Adrenal gland (tissue), 12 donors: Measurements from ENCODE around the gene ALX4. TPM values are rescaled to one million over a fixed set of nuclear protein-coding genes. Genes with fewer than 3 reads are reported as not detected.

ENCODE experiments used
- DNase-seq, 7 donors: peaks; one replicate each; pipeline ENCODE4 v3.0.0-alpha.2; 2019 to 2020
- H3K27ac ChIP-seq, 5 donors: fragments of 200-600 bp; sonication (generic) in 4 of 5; 1 replicate in 3 of 5; 2 replicates in 2 of 5; pipeline versions ENCODE4 v1.5.1 to v1.8.0; 2016 to 2020; ENCODE audit warnings: mild to moderate bottlenecking in 1 of 5
- H3K27me3 ChIP-seq: fragments of 200-600 bp; 2 replicates; pipeline ENCODE4 v1.8.0; 2021
- H3K36me3 ChIP-seq, 2 donors: fragments of 200-600 bp; replicated peaks in 1 of 2; 1 replicate in 1 of 2; 2 replicates in 1 of 2; pipeline versions ENCODE4 v1.5.1 to v1.8.0; 2018 to 2022
- H3K4me1 ChIP-seq, 2 donors: fragments of 200-600 bp; replicated peaks in 1 of 2; 1 replicate in 1 of 2; 2 replicates in 1 of 2; pipeline versions ENCODE4 v1.5.1 to v1.8.0; 2018 to 2021
- H3K4me3 ChIP-seq, 4 donors: fragments of 200-600 bp; sonication (generic) in 3 of 4; one replicate each; pipeline ENCODE4 v1.5.1; 2016 to 2018
- H3K9me3 ChIP-seq, 3 donors: fragments of 200-600 bp; sonication (generic) in 1 of 3; replicated peaks in 1 of 3; 1 replicate in 2 of 3; 2 replicates in 1 of 3; pipeline versions ENCODE4 v1.5.1 to v1.8.0; 2016 to 2021
- CTCF ChIP-seq, 6 experiments: fragments of 450-650 bp in 4 of 6; fragments of 200-600 bp in 2 of 6; sonication (generic) in 1 of 6; IDR thresholded peaks; 1 replicate in 5 of 6; 2 replicates in 1 of 6; pipeline versions ENCODE4 v1.5.1 to v1.8.0; 2016 to 2021; ENCODE audit warnings: antibody characterized with exemption in 6 of 6, mild to moderate bottlenecking in 2 of 6, moderate library complexity in 1 of 6
- POLR2A ChIP-seq, 2 donors: fragments of 450-650 bp; IDR thresholded peaks; one replicate each; pipeline ENCODE4 v1.6.1; 2017; ENCODE audit warnings: antibody characterized with exemption in 2 of 2, mild to moderate bottlenecking in 2 of 2, moderate library complexity in 1 of 2
- WGBS, 4 donors: extraction: QIAGEN DNeasy Blood & Tissue Kit in 2 of 4; methylation state at CpG; one replicate each; pipeline versions ENCODE4 v1.1.5 to v1.1.7; 2013 to 2017; 5-methylcytosine and 5-hydroxymethylcytosine counted together
- intact Hi-C, 2 donors: fragments of 100-400 bp; cut with DNase I; formaldehyde crosslinking; loops; one replicate each; pipeline versions ENCODE4 v1.14.1 to v1.15.0; 2022 to 2023
- polyA plus RNA-seq, 3 donors: library from polyadenylated mRNA; stranded (reverse); fragments of 200-250 nt in 2 of 3; fragments of 350-450 nt in 1 of 3; fragmentation: Illumina TruSeq in 1 of 3; extraction: RNeasy Lipid Tissue Mini Kit (QIAGEN cat#74804) in 1 of 3; gene quantifications; one replicate each; pipeline ENCODE4 v1.2.3, GENCODE V29; 2013 to 2014
- total RNA-seq, 9 donors: library from RNA; depleted of rRNA in 4 of 9; stranded (reverse); fragments of >200 nt in 4 of 9; fragments of 120-200 nt in 1 of 9; fragmentation: NEBNext Ultra II Directional in 1 of 9; extraction: Animal tissue kit (Norgen Biotek cat#: 25700) in 1 of 9; gene quantifications; one replicate each; pipeline versions ENCODE4 v1.1.0 to v1.2.4, GENCODE V29; 2013 to 2023
- donor health status: healthy with polysubstance abuse.
- donor health status: Bipolar disorder and iron deficiency.
- donor health status: DM: yes; HTN: yes; CAD: no.
- donor health status: DM: no; HTN: no; CAD: no.
- donor health status: DM: no; HTN: no; CAD: no.
- donor health status: DM: yes; HTN: yes; CAD: no.

ALX4 gene
- total and polyA plus RNA-seq, 12 donors: 0.03 to 0.06 TPM; not detected in 10

GRCh38 chr11:44315947-44316658 is 6.2 kb upstream of the ALX4 start:
- Histone ChIP-seq H3K4me3 (peak overlapping the region in 1 of 4 donors; percentile 35), H3K27me3 (peaks cover 94% of the 10 kb centered on the region), H3K27ac (no peak overlapping the region), H3K36me3 (no peaks in the 10 kb centered on the region), H3K4me1 (peaks cover 8 to 16% of the 10 kb centered on the region in 2 donors), H3K9me3 (no peaks in the 10 kb centered on the region)
- peak in 2 of 7 donors; percentile 30 to 36 for DNase-seq
- intact Hi-C loops: no loop called here
- TF ChIP-seq CTCF (IDR thresholded peaks at IDR 0.05) (no peak), POLR2A (IDR thresholded peaks at IDR 0.05) (no peak)
- WGBS, 4 donors: 0 to 6% (median 3%) methylated on average over 9 to 63 of the region's 63 CpGs

- DNase-seq: no peak
- WGBS, 4 donors: 11 to 15% (median 14%) methylated on average over 2 of the region's 2 CpGs
- intact Hi-C loops: no loop called here
These were observed 4.8 kb upstream of the ALX4 start for GRCh38 chr11:44314733-44315132.

GRCh38 chr11:44313761-44314489 is 4.0 kb upstream of the ALX4 start:
- WGBS, 4 donors: 18 to 26% (median 20%) methylated on average over 5 to 9 of the region's 9 CpGs
- intact Hi-C loops: no loop called here
- Histone ChIP-seq H3K9me3 (no peaks in the 10 kb centered on the region), H3K27ac (no peak overlapping the region), H3K4me1 (peaks cover 16 to 25% of the 10 kb centered on the region in 2 donors), H3K27me3 (peaks cover 94% of the 10 kb centered on the region), H3K4me3 (no peak overlapping the region), H3K36me3 (no peaks in the 10 kb centered on the region)
- no peak for DNase-seq
- TF ChIP-seq CTCF (IDR thresholded peaks at IDR 0.05) (no peak), POLR2A (IDR thresholded peaks at IDR 0.05) (no peak)

More at GRCh38 chr11:44314733-44315132, 4.8 kb upstream of the ALX4 start:
- peaks cover 95% of the 10 kb centered on the region for H3K27me3 ChIP-seq
- no peak overlapping the region for H3K4me3 ChIP-seq
- H3K36me3 ChIP-seq: no peaks in the 10 kb centered on the region
- no peaks in the 10 kb centered on the region for H3K9me3 ChIP-seq
- TF ChIP-seq CTCF (IDR thresholded peaks at IDR 0.05): no peak
- no peak for TF ChIP-seq POLR2A (IDR thresholded peaks at IDR 0.05)
- H3K4me1 ChIP-seq: peaks cover 12 to 19% of the 10 kb centered on the region in 2 donors
- no peak overlapping the region for H3K27ac ChIP-seq

- Histone ChIP-seq H3K36me3 (no peaks in the 10 kb centered on the region), H3K4me3 (no peak overlapping the region), H3K9me3 (no peaks in the 10 kb centered on the region), H3K27me3 (peaks cover 94% of the 10 kb centered on the region), H3K27ac (no peak overlapping the region), H3K4me1 (peaks cover 16 to 25% of the 10 kb centered on the region in 2 donors)
- DNase-seq: no peak
- intact Hi-C loops: no loop called here
- WGBS, 4 donors: 17 to 27% (median 20%) methylated on average over 4 of the region's 4 CpGs
- TF ChIP-seq CTCF (IDR thresholded peaks at IDR 0.05): no peak
- no peak for TF ChIP-seq POLR2A (IDR thresholded peaks at IDR 0.05)
These were observed 2.9 kb upstream of the ALX4 start for GRCh38 chr11:44312876-44313275.
